GM21447 (cell line): ENCODE data around the gene DOCK9.

Experiments
- ATAC-seq: cut with Tn5 transposase; IDR thresholded peaks from one replicate; pipeline ENCODE4 v1.9.1; 2021; ENCODE audit not compliant: unreplicated experiment

Gene DOCK9

GRCh38 chr13:98998831-98999638, 21.2 kb upstream of the DOCK9 start:
- ATAC-seq: no peak

GRCh38 chr13:98997738-98998641, 20.1 kb upstream of the DOCK9 start:
- ATAC-seq: no peak

DNA sequence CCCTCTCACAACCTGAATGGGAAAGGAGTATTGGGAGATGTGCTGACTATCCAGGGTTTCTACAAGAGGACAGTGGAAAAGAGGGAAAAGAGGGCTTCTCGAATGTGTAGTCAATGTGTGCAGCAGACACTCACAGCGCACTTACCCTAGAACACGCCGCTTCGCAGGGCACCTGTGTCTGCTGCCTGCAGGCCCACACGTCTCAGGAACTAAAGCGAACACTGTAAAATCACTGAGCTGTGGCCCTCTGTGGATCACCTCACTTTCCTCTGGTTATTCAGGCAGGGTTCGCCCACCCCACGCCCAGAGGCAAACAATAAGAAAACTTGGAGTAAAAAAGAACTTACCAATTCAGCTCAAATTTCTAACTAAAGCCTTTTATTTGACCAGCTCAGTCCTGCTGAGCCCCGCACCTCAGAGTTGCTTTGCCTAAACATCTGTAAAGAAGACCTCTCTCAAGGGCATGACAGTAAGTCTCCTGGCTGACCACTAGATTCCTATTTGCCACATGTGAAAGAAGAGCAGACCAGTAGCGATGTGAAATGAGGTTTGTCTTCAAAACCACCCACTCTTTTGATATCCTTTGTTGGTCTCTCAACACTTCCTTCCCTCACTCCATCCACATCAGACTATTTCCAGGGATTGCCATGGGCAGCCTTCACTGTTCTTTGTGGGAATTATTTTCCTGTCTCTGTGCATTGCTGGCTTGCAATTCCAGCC, 19.3 kb upstream of the DOCK9 start:
- ATAC-seq: no peak

DNA sequence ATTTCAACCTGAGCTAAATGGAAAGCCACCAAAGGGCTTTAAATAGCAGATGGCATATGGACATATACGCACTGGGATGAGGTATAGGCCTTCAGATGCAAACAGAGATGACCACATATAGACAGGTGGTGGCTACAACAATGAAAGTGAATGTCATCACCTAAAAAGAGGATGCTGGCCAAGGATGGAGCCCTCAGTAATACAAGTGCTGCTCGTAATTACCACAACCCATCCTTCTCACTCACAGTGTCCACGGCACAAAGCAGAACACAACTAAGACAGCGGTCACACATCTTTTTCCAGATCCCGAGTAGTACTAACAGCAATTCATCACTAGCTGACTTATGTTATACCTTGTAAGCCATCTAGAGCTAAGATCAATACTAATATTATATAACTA, 18.2 kb upstream of the DOCK9 start:
- ATAC-seq: no peak

- no peak for ATAC-seq
Measured at GRCh38 chr13:98994896-98995295, 17.0 kb upstream of the DOCK9 start.

GRCh38 chr13:98994080-98994479, 16.2 kb upstream of the DOCK9 start:
- ATAC-seq: no peak

GRCh38 chr13:98992355-98992754, 14.5 kb upstream of the DOCK9 start:
- ATAC-seq: no peak

GRCh38 chr13:98990701-98991100, 12.8 kb upstream of the DOCK9 start:
- no peak for ATAC-seq

GRCh38 chr13:98989469-98990235, 11.8 kb upstream of the DOCK9 start:
- ATAC-seq: no peak

DNA sequence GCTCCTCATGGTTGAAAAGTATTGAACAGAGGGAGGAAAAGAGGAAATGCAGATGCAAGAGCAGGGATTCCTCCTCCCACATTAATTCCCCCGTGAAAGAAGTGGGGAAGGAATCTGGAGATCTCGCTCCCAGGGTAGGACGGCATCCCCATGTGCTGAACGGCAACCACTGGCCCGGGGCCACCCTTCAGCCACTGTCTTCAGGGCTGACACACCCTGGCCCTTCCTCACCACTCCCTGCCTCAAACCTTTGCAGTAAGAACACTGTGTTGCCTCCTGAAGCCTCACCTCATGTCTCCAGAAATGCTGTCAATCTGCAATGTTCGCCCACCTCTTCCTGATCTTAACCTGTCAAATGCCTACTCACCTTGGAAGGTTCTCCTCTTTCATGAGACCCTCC, 10.9 kb upstream of the DOCK9 start:
- ATAC-seq: no peak

DNA sequence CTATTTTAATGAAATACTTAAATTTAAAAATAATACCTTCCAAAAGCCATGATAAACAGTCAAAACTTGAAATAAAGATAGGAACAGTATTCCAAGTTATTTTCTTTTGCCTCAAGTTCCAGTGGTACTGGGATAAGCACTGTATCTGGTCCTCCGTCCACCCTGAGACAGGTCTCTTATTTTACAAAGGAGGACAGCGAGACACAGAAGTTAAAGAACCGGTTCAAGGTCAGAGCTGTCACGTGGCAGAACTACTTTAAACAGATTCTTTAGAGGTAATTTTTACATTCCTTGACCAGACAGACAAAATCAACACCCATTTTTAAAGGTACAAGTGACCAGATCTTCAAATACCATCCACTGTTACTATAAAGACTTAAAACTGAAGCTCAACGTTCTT, 10.4 kb upstream of the DOCK9 start:
- no peak for ATAC-seq

DNA sequence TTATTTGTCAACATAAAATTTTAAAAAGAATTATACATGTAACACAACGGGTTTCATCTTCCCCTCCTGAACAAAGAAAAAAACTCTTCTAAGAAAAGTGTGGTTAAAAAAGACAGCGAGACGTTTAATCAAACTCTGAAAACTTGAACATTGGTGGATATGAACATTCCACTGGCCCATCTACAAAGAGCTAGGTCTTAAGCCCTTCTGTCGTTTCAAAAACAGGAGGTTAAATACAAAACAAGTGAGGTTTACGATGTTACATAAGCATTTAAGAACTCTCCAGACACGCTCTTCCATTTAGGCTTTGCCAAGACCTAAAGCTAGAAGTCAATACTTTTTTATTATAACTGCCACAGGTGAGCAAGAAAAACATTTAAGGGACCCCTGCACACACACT, 9.4 kb upstream of the DOCK9 start:
- ATAC-seq: no peak

GRCh38 chr13:98986226-98986846, 8.5 kb upstream of the DOCK9 start:
- no peak for ATAC-seq

DNA sequence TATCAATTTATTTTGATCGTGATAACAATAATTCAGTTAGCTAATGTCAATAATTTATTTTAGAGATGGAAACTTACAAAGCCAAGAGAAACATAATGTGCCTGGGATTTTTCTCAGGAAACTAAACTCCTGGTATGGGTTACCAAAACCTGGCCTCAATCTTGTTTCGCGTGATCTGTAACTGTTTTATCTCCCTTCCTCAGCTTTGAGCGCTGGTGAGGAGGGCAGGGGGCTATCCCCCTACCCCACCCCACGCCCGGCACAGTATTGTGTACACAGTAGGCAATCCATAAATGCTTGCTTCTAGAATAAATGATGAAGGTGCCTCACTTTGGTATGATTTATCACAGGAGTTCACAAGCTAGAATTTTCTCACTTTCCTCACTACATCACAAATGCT, 7.7 kb upstream of the DOCK9 start:
- no peak for ATAC-seq

- no peak for ATAC-seq
Measured at GRCh38 chr13:98984983-98985382, 7.1 kb upstream of the DOCK9 start.

GRCh38 chr13:98984118-98984517, 6.3 kb upstream of the DOCK9 start:
- no peak for ATAC-seq

DNA sequence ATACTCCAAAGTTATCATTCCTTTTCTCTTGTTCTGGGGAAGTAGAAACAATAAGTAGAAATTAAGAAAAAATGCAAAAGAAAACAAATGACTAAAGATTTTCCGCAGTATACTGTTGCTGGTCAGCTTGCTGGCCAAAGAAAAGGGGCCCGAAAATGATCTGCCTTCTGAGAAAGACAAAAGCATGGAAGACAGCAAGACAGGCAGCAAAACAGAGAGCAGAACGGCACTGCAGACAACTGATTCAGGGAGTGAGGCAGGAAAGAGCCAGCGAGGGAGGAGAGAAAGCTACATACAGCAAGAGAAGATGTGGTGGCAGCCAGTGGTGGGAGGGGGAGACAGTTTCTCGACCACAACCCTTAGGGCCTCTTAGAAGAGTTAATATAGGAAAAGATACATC, 5.3 kb upstream of the DOCK9 start:
- no peak for ATAC-seq

GRCh38 chr13:98981369-98982080, 3.7 kb upstream of the DOCK9 start:
- no peak for ATAC-seq

GRCh38 chr13:98979012-98979660, 1.3 kb upstream of the DOCK9 start:
- ATAC-seq: no peak
